Thyroid gland (tissue), 4 donors: ENCODE data around the gene DOCK8. TPM values are rescaled to one million over a fixed set of nuclear protein-coding genes. Genes with fewer than 3 reads are reported as not detected.

Experiments used
- DNase-seq, 2 donors: peaks; one replicate each; pipeline ENCODE4 v3.0.0-alpha.2; 2019
- H3K27ac ChIP-seq, 3 donors: fragments of 200-600 bp; sonication (generic); 1 replicate in 2 of 3; 2 replicates in 1 of 3; pipeline ENCODE4 v1.5.1; 2016 to 2019; ENCODE audit warnings: mild to moderate bottlenecking in 1 of 3, moderate library complexity in 1 of 3
- H3K27me3 ChIP-seq: fragments of 200-600 bp; sonication (generic); one replicate; pipeline ENCODE4 v1.5.1; 2019
- H3K36me3 ChIP-seq, 2 donors: fragments of 200-600 bp; sonication (generic); one replicate each; pipeline ENCODE4 v1.5.1; 2016 to 2019
- H3K4me1 ChIP-seq, 2 donors: fragments of 200-600 bp; sonication (generic); one replicate each; pipeline ENCODE4 v1.5.1; 2017 to 2019
- H3K4me3 ChIP-seq, 3 donors: fragments of 200-600 bp; sonication (generic); replicated peaks in 1 of 3; 1 replicate in 2 of 3; 2 replicates in 1 of 3; pipeline ENCODE4 v1.5.1; 2016; ENCODE audit warnings: mild to moderate bottlenecking in 1 of 3
- H3K9me3 ChIP-seq: fragments of 200-600 bp; sonication (generic); one replicate; pipeline ENCODE4 v1.5.1; 2017
- POLR2A ChIP-seq, 2 donors: fragments of 450-650 bp; IDR thresholded peaks; one replicate each; pipeline ENCODE4 v1.6.1; 2017; ENCODE audit warnings: antibody characterized with exemption in 2 of 2, mild to moderate bottlenecking in 2 of 2, moderate library complexity in 1 of 2
- WGBS, 2 donors: methylation state at CpG; one replicate each; pipeline ENCODE4 v1.1.5; 2017; 5-methylcytosine and 5-hydroxymethylcytosine counted together
- intact Hi-C: fragments of 100-400 bp; cut with DNase I; formaldehyde crosslinking; loops from one replicate; pipeline ENCODE4 v1.15.1; 2023
- total RNA-seq, 4 donors: library from RNA; depleted of rRNA; stranded (reverse); fragments of >200 nt; gene quantifications; one replicate each; pipeline ENCODE4 v1.2.3, GENCODE V29; 2016
- TF ChIP-seq, protein P1 (sequence below), 6 experiments: fragments of 200-600 bp in 3 of 6; fragments of 450-650 bp in 3 of 6; sonication (generic) in 3 of 6; IDR thresholded peaks; one replicate each; pipeline ENCODE4 v1.5.1; 2016 to 2019; ENCODE audit warnings: antibody characterized with exemption in 6 of 6, mild to moderate bottlenecking in 2 of 6, inconsistent platforms in 1 of 6, moderate library complexity in 1 of 6

Gene DOCK8
- total RNA-seq, 4 donors from 2014 or later = 10.1 to 19.5 (median 16.0) TPM

DNA sequence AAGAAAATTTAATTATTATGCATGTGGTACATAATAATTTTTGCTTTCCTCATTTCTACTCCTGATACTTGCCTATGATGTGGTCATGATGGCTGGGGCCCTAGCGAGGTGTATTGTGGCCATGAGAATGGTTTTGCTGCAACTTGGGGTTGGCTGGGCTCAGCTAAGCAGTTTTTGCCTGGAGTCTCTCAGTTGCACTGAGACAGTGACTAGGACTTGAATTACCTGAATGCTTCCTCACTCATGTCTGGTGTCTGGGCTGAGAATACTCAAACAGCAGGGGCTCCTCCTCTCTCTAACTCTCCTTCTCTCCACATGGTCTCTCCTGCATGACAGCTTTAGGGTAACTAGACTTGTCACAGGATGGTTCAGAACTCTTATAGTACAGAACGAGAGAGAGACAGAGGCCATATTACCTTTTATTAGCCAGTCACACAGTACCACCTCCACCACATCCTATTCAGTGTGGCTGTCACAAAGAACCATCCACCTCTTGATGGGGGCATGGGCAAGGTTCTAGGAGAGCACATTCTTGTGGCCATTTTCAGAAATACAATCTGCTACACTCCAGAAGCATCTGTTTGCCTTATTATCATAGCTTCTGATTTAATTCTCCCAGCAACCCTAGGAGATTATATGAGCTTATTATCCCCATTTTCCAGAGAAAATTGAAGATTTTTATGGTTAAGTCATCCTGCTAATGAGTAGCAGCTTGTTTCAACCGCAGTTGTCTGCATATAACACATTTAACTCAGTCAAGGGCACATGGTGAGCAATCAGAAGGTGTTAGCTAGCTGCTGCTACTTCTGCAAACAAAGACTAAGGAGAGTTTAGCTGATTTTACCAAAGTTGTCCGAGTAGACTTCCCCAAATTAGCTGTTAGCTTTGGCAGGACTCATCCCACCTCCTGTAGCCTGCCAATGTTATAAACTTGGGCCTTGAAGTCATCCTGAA is 245.1 kb downstream of the DOCK8 start:
- intact Hi-C loops = no loop called here
- Histone ChIP-seq H3K27me3 (no peaks in the 10 kb centered on the region), H3K9me3 (no peaks in the 10 kb centered on the region), H3K4me3 (no peak overlapping the region), H3K4me1 (no peaks in the 10 kb centered on the region), H3K36me3 (no peaks in the 10 kb centered on the region), H3K27ac (no peak overlapping the region)
- DNase-seq = no peak
- TF ChIP-seq POLR2A (IDR thresholded peaks at IDR 0.05) = no peak
- TF ChIP-seq, protein P1, sequence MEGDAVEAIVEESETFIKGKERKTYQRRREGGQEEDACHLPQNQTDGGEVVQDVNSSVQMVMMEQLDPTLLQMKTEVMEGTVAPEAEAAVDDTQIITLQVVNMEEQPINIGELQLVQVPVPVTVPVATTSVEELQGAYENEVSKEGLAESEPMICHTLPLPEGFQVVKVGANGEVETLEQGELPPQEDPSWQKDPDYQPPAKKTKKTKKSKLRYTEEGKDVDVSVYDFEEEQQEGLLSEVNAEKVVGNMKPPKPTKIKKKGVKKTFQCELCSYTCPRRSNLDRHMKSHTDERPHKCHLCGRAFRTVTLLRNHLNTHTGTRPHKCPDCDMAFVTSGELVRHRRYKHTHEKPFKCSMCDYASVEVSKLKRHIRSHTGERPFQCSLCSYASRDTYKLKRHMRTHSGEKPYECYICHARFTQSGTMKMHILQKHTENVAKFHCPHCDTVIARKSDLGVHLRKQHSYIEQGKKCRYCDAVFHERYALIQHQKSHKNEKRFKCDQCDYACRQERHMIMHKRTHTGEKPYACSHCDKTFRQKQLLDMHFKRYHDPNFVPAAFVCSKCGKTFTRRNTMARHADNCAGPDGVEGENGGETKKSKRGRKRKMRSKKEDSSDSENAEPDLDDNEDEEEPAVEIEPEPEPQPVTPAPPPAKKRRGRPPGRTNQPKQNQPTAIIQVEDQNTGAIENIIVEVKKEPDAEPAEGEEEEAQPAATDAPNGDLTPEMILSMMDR (IDR thresholded peaks at IDR 0.05) = no peak
- 75 to 76% methylated on average over 4 of the region's 4 CpGs for WGBS, 2 donors

DNA sequence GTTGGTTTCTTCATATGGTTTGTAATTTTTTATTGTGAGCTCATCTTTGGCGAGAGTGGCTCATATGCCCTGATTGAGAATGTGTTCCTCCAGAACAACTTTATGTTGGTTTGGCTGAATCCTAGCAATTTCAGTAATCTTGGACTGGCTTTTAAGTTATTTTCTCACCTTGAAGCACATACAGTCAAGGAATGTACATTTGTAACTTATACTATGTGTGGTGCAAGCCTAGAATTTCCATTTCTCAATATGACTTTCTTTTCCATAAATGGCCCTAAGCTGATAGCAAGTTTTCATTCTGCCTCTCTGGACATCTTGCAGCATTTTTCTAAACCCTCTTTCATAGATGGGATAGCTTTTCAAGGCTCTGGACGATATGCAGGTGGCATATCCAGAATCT is 247.5 kb downstream of the DOCK8 start:
- Histone ChIP-seq H3K27me3 (no peaks in the 10 kb centered on the region), H3K4me3 (no peak overlapping the region), H3K9me3 (no peaks in the 10 kb centered on the region), H3K4me1 (no peaks in the 10 kb centered on the region), H3K27ac (no peak overlapping the region), H3K36me3 (no peaks in the 10 kb centered on the region)
- WGBS, 2 donors = 95 to 98% methylated on average over 2 of the region's 2 CpGs
- no peak for DNase-seq
- intact Hi-C loops = no loop called here
- no peak for TF ChIP-seq POLR2A (IDR thresholded peaks at IDR 0.05)
- TF ChIP-seq, protein P1 (IDR thresholded peaks at IDR 0.05) = no peak

DNA sequence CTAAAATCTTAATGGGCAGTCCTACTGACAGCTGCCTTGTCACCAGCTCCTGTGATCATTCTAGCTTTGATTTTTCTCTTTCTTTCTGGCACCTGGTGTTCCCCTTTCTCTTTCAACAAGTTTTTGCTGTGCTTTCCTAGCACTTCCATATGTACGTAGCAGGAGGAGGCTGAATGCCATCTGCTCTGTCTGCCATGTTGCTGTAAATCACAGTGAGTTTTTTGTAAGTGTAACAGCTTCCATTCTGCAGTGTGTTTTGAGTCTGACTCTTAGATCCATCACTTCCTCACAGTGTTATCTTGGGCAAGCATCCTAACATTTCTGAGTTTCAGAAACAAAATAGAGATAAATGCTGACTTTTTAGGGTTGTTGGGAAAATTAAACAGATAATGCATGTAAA is 247.9 kb downstream of the DOCK8 start:
- Histone ChIP-seq H3K27me3 (no peaks in the 10 kb centered on the region), H3K4me1 (no peaks in the 10 kb centered on the region), H3K27ac (no peak overlapping the region), H3K36me3 (no peaks in the 10 kb centered on the region), H3K9me3 (no peaks in the 10 kb centered on the region), H3K4me3 (no peak overlapping the region)
- TF ChIP-seq POLR2A (IDR thresholded peaks at IDR 0.05) = no peak
- TF ChIP-seq, protein P1 (IDR thresholded peaks at IDR 0.05) = no peak
- intact Hi-C loops = no loop called here
- WGBS, 2 donors = 96 to 100% methylated on average over 1 of the region's 1 CpG
- DNase-seq = no peak

DNA sequence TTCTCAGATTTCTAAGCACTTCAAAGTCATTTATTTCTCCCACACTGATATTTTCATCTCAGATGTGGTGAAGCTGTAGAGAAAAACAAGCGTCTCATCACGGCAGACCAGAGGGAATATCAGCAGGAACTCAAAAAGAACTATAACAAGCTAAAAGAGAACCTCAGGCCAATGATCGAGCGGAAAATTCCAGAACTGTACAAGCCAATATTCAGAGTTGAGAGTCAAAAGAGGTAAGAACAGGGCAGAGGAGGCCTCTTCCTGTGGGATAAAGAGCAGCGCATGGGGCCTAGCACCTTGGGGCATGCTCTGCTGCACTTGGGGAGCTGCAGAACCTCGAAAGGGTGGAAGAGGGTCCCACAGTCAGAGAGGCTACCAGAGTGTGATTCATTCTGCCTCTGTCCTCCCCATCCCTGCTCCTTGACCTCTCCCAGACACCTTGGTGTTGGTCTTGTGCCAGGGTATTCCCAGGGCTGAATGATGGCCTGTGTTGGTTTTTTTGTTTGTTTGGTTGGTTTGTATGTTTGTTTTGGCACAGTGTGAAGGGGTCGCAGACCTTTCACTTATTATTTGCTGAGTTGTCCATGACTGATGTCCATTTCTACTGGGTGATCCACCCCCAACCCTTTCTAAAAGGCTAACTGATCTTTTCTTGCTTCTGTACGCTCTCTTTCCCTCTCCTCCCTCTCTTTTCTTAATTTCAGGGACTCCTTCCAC is 248.9 kb downstream of the DOCK8 start:
- Histone ChIP-seq H3K4me3 (no peak overlapping the region), H3K9me3 (no peaks in the 10 kb centered on the region), H3K4me1 (peaks cover 0 to 4% of the 10 kb centered on the region in 2 donors), H3K36me3 (no peaks in the 10 kb centered on the region), H3K27me3 (no peaks in the 10 kb centered on the region), H3K27ac (no peak overlapping the region)
- 85 to 86% methylated on average over 8 of the region's 8 CpGs for WGBS, 2 donors
- DNase-seq = no peak
- intact Hi-C loops = no loop called here
- TF ChIP-seq POLR2A (IDR thresholded peaks at IDR 0.05) = no peak
- TF ChIP-seq, protein P1 (IDR thresholded peaks at IDR 0.05) = no peak

DNA sequence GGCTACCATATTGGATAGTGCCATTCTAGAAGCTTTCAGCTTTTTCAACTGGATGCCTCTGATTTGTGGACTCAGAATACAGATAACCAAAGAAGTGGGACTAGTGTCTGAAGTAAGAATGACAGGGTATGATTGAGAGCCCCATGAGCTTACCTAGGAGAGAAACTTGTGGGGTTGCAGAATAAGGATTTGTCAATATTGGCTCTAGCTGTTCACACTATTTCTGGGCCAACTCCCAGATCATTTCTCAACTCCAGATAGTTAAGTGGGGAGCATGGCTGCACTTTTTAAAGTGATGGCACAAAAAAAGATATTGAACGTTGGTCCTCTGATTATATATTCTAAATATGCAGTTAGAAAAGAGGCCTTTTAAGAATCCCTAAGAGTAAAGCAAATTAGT is 252.1 kb downstream of the DOCK8 start:
- no peaks in the 10 kb centered on the region for H3K9me3 ChIP-seq
- no peak for TF ChIP-seq POLR2A (IDR thresholded peaks at IDR 0.05)
- TF ChIP-seq, protein P1 (IDR thresholded peaks at IDR 0.05) = no peak
- no peak for DNase-seq
- no peak overlapping the region for H3K4me3 ChIP-seq
- no peaks in the 10 kb centered on the region for H3K36me3 ChIP-seq
- 81 to 92% methylated on average over 1 of the region's 1 CpG for WGBS, 2 donors
- intact Hi-C loops = no loop called here
- H3K27ac ChIP-seq = no peak overlapping the region
- H3K4me1 ChIP-seq = peaks cover 9 to 25% of the 10 kb centered on the region in 2 donors
- H3K27me3 ChIP-seq = no peaks in the 10 kb centered on the region
